EH (cell line): ENCODE data around the gene INPP5J.
"Not testable (repeated sequence)": the region's sequence is repeated elsewhere in the genome, so short reads cannot be mapped to it uniquely, and the experiment has no call there.

Experiments
- DNase-seq: peaks from one replicate; pipeline ENCODE4 v3.0.0-alpha.2; 2015; ENCODE audit warnings: low read depth

The INPP5J gene

GRCh38 chr22:31122532-31123291 lies at the start of gene INPP5J:
INPP5J (plus strand) TSS chr22:31122966; CDS start chr22:31123015, 49 bp downstream.
- peak; percentile 72 for DNase-seq

- not testable (repeated sequence) for DNase-seq
These were observed 49.6 kb upstream of the INPP5J start for GRCh38 chr22:31073125-31073524.

GRCh38 chr22:31073545-31074145 lies 49.1 kb upstream of the INPP5J start:
- DNase-seq, result not testable (repeated sequence)

- peak; percentile 72 for DNase-seq
These were observed 46.8 kb upstream of the INPP5J start for GRCh38 chr22:31075961-31076360.

GRCh38 chr22:31077681-31078080 lies 45.1 kb upstream of the INPP5J start:
- DNase-seq, result no peak

GRCh38 chr22:31078389-31078788 lies 44.4 kb upstream of the INPP5J start:
- DNase-seq, result peak; percentile 63

- no peak for DNase-seq
These were observed 43.6 kb upstream of the INPP5J start for GRCh38 chr22:31079095-31079642.

GRCh38 chr22:31080164-31080847 lies 42.5 kb upstream of the INPP5J start:
- no peak for DNase-seq

GRCh38 chr22:31080848-31081649 lies 41.7 kb upstream of the INPP5J start, which contains the start of gene SMTN:
SMTN (plus strand) TSS chr22:31081318; CDS start chr22:31083259, 1,941 bp downstream.
- peak; percentile 91 for DNase-seq

- peak; percentile 73 for DNase-seq
These were observed 40.7 kb upstream of the INPP5J start for GRCh38 chr22:31081963-31082605.

- peak; percentile 76 for DNase-seq
These were observed 40.0 kb upstream of the INPP5J start for GRCh38 chr22:31082606-31083376.

- DNase-seq, result no peak
These were observed 39.4 kb upstream of the INPP5J start for GRCh38 chr22:31083377-31083768.

GRCh38 chr22:31083923-31084810 lies 38.6 kb upstream of the INPP5J start:
- DNase-seq, result peak; percentile 36

GRCh38 chr22:31084811-31085492 lies 37.8 kb upstream of the INPP5J start:
- DNase-seq, result peak; percentile 91

GRCh38 chr22:31085493-31085824 lies 37.3 kb upstream of the INPP5J start:
- DNase-seq, result peak; percentile 25

GRCh38 chr22:31085928-31086327 lies 36.8 kb upstream of the INPP5J start:
- DNase-seq, result no peak

- no peak for DNase-seq
These were observed 35.9 kb upstream of the INPP5J start for GRCh38 chr22:31086703-31087330.

- no peak for DNase-seq
These were observed 35.0 kb upstream of the INPP5J start for GRCh38 chr22:31087744-31088215.
